ENCODE data around the gene TMEM266.
A peak's percentile ranks its signal among the peaks of the same experiment; 100 is the strongest.

TMEM266 gene

GRCh38 chr15:76163457-76164295 is 103.9 kb downstream of the TMEM266 start:
- no peak for DNase-seq

GRCh38 chr15:76164602-76165001 is 104.8 kb downstream of the TMEM266 start:
- no peak for DNase-seq

GRCh38 chr15:76165951-76166350 is 106.2 kb downstream of the TMEM266 start:
- no peak for DNase-seq

GRCh38 chr15:76168237-76168984 is 108.6 kb downstream of the TMEM266 start:
- DNase-seq = no peak

GRCh38 chr15:76169018-76169417 is 109.2 kb downstream of the TMEM266 start:
- DNase-seq = no peak

- no peak for DNase-seq
These were observed 110.4 kb downstream of the TMEM266 start for GRCh38 chr15:76169911-76170800.

GRCh38 chr15:76172782-76173181 is 113.0 kb downstream of the TMEM266 start:
- no peak for DNase-seq

- DNase-seq = no peak
These were observed 113.6 kb downstream of the TMEM266 start for GRCh38 chr15:76173317-76173834.

GRCh38 chr15:76174654-76175053 is 114.9 kb downstream of the TMEM266 start:
- no peak for DNase-seq

GRCh38 chr15:76175442-76175841 is 115.7 kb downstream of the TMEM266 start:
- DNase-seq = no peak

- no peak for DNase-seq
These were observed 116.3 kb downstream of the TMEM266 start for GRCh38 chr15:76176059-76176458.

GRCh38 chr15:76176487-76177085 is 116.8 kb downstream of the TMEM266 start:
- DNase-seq = no peak

- DNase-seq = no peak
These were observed 117.8 kb downstream of the TMEM266 start for GRCh38 chr15:76177491-76178040.

GRCh38 chr15:76178296-76179000 is 118.7 kb downstream of the TMEM266 start:
- no peak for DNase-seq

- DNase-seq = no peak
These were observed 119.2 kb downstream of the TMEM266 start for GRCh38 chr15:76179023-76179422.

GRCh38 chr15:76180321-76180720 is 120.5 kb downstream of the TMEM266 start:
- DNase-seq = no peak

GRCh38 chr15:76181705-76182107 is 121.9 kb downstream of the TMEM266 start:
- DNase-seq = no peak

- no peak for DNase-seq
These were observed 124.3 kb downstream of the TMEM266 start for GRCh38 chr15:76183930-76184649.

- no peak for DNase-seq
These were observed 124.9 kb downstream of the TMEM266 start for GRCh38 chr15:76184650-76185035.

GRCh38 chr15:76185716-76186115 is 125.9 kb downstream of the TMEM266 start:
- peak; percentile 8 for DNase-seq

- DNase-seq = no peak
These were observed 127.4 kb downstream of the TMEM266 start for GRCh38 chr15:76187163-76187562.
